Trophoblast cell (in vitro differentiated cells and primary cell): ENCODE results near the gene SASH1.

Experiments
- DNase-seq, 2 donors: peaks; one replicate each; pipeline ENCODE4 v3.0.0-alpha.2; 2016
- H2AFZ ChIP-seq: 2 replicates; pipeline ENCODE4 v1.6.1; 2013; ENCODE audit warnings: low read length, moderate library complexity, mild to moderate bottlenecking; ENCODE audit not compliant: insufficient read depth, poor library complexity
- H2AK5ac ChIP-seq: 2 replicates; pipeline ENCODE4 v1.6.1; 2013; ENCODE audit warnings: mild to moderate bottlenecking, low read length
- H2BK120ac ChIP-seq: 2 replicates; pipeline ENCODE4 v1.6.1; 2013; ENCODE audit warnings: low read length, mild to moderate bottlenecking, moderate library complexity; ENCODE audit not compliant: insufficient read depth, poor library complexity
- H2BK12ac ChIP-seq: 2 replicates; pipeline ENCODE4 v1.6.1; 2013; ENCODE audit warnings: mild to moderate bottlenecking, low read length, moderate library complexity
- H2BK5ac ChIP-seq: 2 replicates; pipeline ENCODE4 v1.6.1; 2013; ENCODE audit warnings: low read length, low read depth, moderate library complexity, mild to moderate bottlenecking; ENCODE audit not compliant: poor library complexity
- H3K14ac ChIP-seq: 2 replicates; pipeline ENCODE4 v1.6.1; 2013; ENCODE audit warnings: mild to moderate bottlenecking, low read length
- H3K18ac ChIP-seq: 2 replicates; pipeline ENCODE4 v1.6.1; 2013; ENCODE audit warnings: mild to moderate bottlenecking, low read length
- H3K23ac ChIP-seq: 2 replicates; pipeline ENCODE4 v1.6.1; 2013; ENCODE audit warnings: low read length
- H3K27ac ChIP-seq: 2 replicates; pipeline ENCODE4 v1.5.1; 2013; ENCODE audit warnings: low read depth, mild to moderate bottlenecking, inconsistent platforms, low read length, moderate library complexity
- H3K27me3 ChIP-seq: 2 replicates; pipeline ENCODE4 v1.6.1; 2013; ENCODE audit warnings: inconsistent platforms, mild to moderate bottlenecking, low read length, moderate library complexity; ENCODE audit not compliant: insufficient read depth
- H3K36me3 ChIP-seq, 2 experiments: 1 replicate in 1 of 2; 2 replicates in 1 of 2; pipeline ENCODE4 v1.6.1; 2013; ENCODE audit warnings: low read length in 2 of 2, mild to moderate bottlenecking in 2 of 2, moderate library complexity in 1 of 2; ENCODE audit not compliant: insufficient read depth in 2 of 2, control insufficient read depth in 1 of 2
- H3K4ac ChIP-seq: 2 replicates; pipeline ENCODE4 v1.6.1; 2013; ENCODE audit warnings: low read depth, mild to moderate bottlenecking, low read length, moderate library complexity
- H3K4me1 ChIP-seq, 2 experiments: 1 replicate in 1 of 2; 2 replicates in 1 of 2; pipeline ENCODE4 v1.6.1; 2013; ENCODE audit warnings: low read length in 2 of 2, mild to moderate bottlenecking in 2 of 2, moderate library complexity in 1 of 2; ENCODE audit not compliant: insufficient read depth in 2 of 2, control insufficient read depth in 1 of 2
- H3K4me2 ChIP-seq: 2 replicates; pipeline ENCODE4 v1.6.1; 2013; ENCODE audit warnings: inconsistent platforms, mild to moderate bottlenecking, low read length, moderate library complexity
- H3K4me3 ChIP-seq: 2 replicates; pipeline ENCODE4 v1.5.1; 2013; ENCODE audit warnings: mild to moderate bottlenecking, low read depth, low read length, inconsistent platforms
- H3K79me1 ChIP-seq: one replicate; pipeline ENCODE4 v1.6.1; 2013; ENCODE audit warnings: low read length
- H3K79me2 ChIP-seq: 2 replicates; pipeline ENCODE4 v1.6.1; 2013; ENCODE audit warnings: low read length, mild to moderate bottlenecking; ENCODE audit not compliant: control insufficient read depth, insufficient read depth, poor library complexity
- H3K9ac ChIP-seq: 2 replicates; pipeline ENCODE4 v1.6.1; 2013; ENCODE audit warnings: mild to moderate bottlenecking, low read length
- H3K9me3 ChIP-seq: 2 replicates; pipeline ENCODE4 v1.6.1; 2013; ENCODE audit warnings: low read depth, mild to moderate bottlenecking, control low read depth, inconsistent platforms, low read length; ENCODE audit not compliant: insufficient read depth
- H4K12ac ChIP-seq: 2 replicates; pipeline ENCODE4 v1.6.1; 2013; ENCODE audit warnings: low read depth, mild to moderate bottlenecking, low read length, moderate library complexity
- H4K8ac ChIP-seq: 2 replicates; pipeline ENCODE4 v1.6.1; 2013; ENCODE audit warnings: low read depth, mild to moderate bottlenecking, low read length, moderate library complexity
- H4K91ac ChIP-seq: one replicate; pipeline ENCODE4 v1.6.1; 2013; ENCODE audit warnings: low read depth, mild to moderate bottlenecking, low read length, moderate library complexity
- WGBS: extraction: QIAGEN DNeasy Blood & Tissue Kit; methylation state at CpG from one replicate; pipeline ENCODE4 v1.1.7; 2013; ENCODE audit warnings: missing lambda C conversion rate; ENCODE audit not compliant: insufficient read length, insufficient coverage; ENCODE audit errors: extremely low coverage; 5-methylcytosine and 5-hydroxymethylcytosine counted together

Gene SASH1

GRCh38 chr6:148419430-148419829 is 76.8 kb downstream of the SASH1 start:
- Histone ChIP-seq H3K4me2 (no peak overlapping the region), H3K14ac (no peak overlapping the region), H2BK5ac (no peak overlapping the region), H2BK120ac (no peak overlapping the region), H2AFZ (no peak overlapping the region), H4K12ac (no peak overlapping the region), H3K18ac (no peak overlapping the region), H3K79me1 (no peaks in the 10 kb centered on the region), H3K27me3 (no peaks in the 10 kb centered on the region), H4K8ac (no peak overlapping the region), H2BK12ac (no peak overlapping the region), H3K4me3 (no peak overlapping the region), H3K27ac (no peak overlapping the region), H3K4ac (no peak overlapping the region), H3K9me3 (no peaks in the 10 kb centered on the region), H3K79me2 (no peaks in the 10 kb centered on the region), H3K4me1 (no peaks in the 10 kb centered on the region), H3K36me3 (no peaks in the 10 kb centered on the region), H2AK5ac (no peak overlapping the region), H4K91ac (no peak overlapping the region), H3K23ac (no peak overlapping the region), H3K9ac (no peak overlapping the region)
- WGBS = no CpG with 5 or more reads among the region's 5 CpGs
- DNase-seq = no peak

GRCh38 chr6:148422085-148422484 is 79.4 kb downstream of the SASH1 start:
- no peaks in the 10 kb centered on the region for H3K9me3 ChIP-seq
- no peak overlapping the region for H2BK120ac ChIP-seq
- H2AFZ ChIP-seq = no peak overlapping the region
- no peak overlapping the region for H4K8ac ChIP-seq
- no peak overlapping the region for H3K9ac ChIP-seq
- no peak overlapping the region for H3K27ac ChIP-seq
- no peaks in the 10 kb centered on the region for H3K79me1 ChIP-seq
- DNase-seq = no peak
- no peak overlapping the region for H4K91ac ChIP-seq
- no peak overlapping the region for H2BK12ac ChIP-seq
- no peak overlapping the region for H3K4ac ChIP-seq
- no peaks in the 10 kb centered on the region for H3K4me1 ChIP-seq
- no peaks in the 10 kb centered on the region for H3K27me3 ChIP-seq
- H3K4me2 ChIP-seq = no peak overlapping the region
- no peak overlapping the region for H2AK5ac ChIP-seq
- H4K12ac ChIP-seq = no peak overlapping the region
- H2BK5ac ChIP-seq = no peak overlapping the region
- no peak overlapping the region for H3K18ac ChIP-seq
- no peaks in the 10 kb centered on the region for H3K79me2 ChIP-seq
- no peak overlapping the region for H3K14ac ChIP-seq
- no CpG with 5 or more reads among the region's 4 CpGs for WGBS
- no peak overlapping the region for H3K4me3 ChIP-seq
- no peaks in the 10 kb centered on the region for H3K36me3 ChIP-seq
- no peak overlapping the region for H3K23ac ChIP-seq

- no peak for DNase-seq
- Histone ChIP-seq H3K18ac (no peak overlapping the region), H4K8ac (no peak overlapping the region), H3K79me1 (no peaks in the 10 kb centered on the region), H3K4ac (no peak overlapping the region), H3K36me3 (no peaks in the 10 kb centered on the region), H3K4me2 (no peak overlapping the region), H3K4me3 (no peak overlapping the region), H2BK120ac (no peak overlapping the region), H3K9me3 (no peaks in the 10 kb centered on the region), H3K79me2 (no peaks in the 10 kb centered on the region), H3K4me1 (no peaks in the 10 kb centered on the region), H4K12ac (no peak overlapping the region), H4K91ac (no peak overlapping the region), H2BK12ac (no peak overlapping the region), H3K27ac (no peak overlapping the region), H3K9ac (no peak overlapping the region), H3K27me3 (no peaks in the 10 kb centered on the region), H3K14ac (no peak overlapping the region), H2AFZ (no peak overlapping the region), H2BK5ac (no peak overlapping the region), H3K23ac (no peak overlapping the region), H2AK5ac (no peak overlapping the region)
- WGBS = no CpG with 5 or more reads among the region's 4 CpGs
Observed at GRCh38 chr6:148423133-148423532, 80.5 kb downstream of the SASH1 start.

- H3K79me1 ChIP-seq = no peaks in the 10 kb centered on the region
- WGBS = 100% methylated on average over 1 of the region's 9 CpGs
Observed at GRCh38 chr6:148423601-148424270, 81.1 kb downstream of the SASH1 start.

More at GRCh38 chr6:148423601-148424270, 81.1 kb downstream of the SASH1 start:
- Histone ChIP-seq H3K9ac (no peak overlapping the region), H2AK5ac (no peak overlapping the region), H2BK5ac (no peak overlapping the region), H4K91ac (no peak overlapping the region), H3K9me3 (no peaks in the 10 kb centered on the region), H3K14ac (no peak overlapping the region), H3K27ac (no peak overlapping the region), H3K18ac (no peak overlapping the region), H4K8ac (no peak overlapping the region), H4K12ac (no peak overlapping the region), H3K27me3 (no peaks in the 10 kb centered on the region), H2BK12ac (no peak overlapping the region), H3K4me1 (no peaks in the 10 kb centered on the region), H3K23ac (no peak overlapping the region), H2AFZ (no peak overlapping the region), H3K36me3 (no peaks in the 10 kb centered on the region), H3K4me2 (no peak overlapping the region), H2BK120ac (no peak overlapping the region), H3K4ac (no peak overlapping the region), H3K4me3 (no peak overlapping the region), H3K79me2 (no peaks in the 10 kb centered on the region)
- no peak for DNase-seq
